H1 (cell line): ENCODE data around the gene ETS1. TPM values are rescaled to one million over a fixed set of nuclear protein-coding genes. Genes with fewer than 3 reads are reported as not detected.

Experiments used
- CTCF ChIA-PET: fragments of 300-600 bp; sonication (Branson Sonifier 250); formaldehyde crosslinking; loops from one replicate; lab custom pipeline; 2021; ENCODE audit not compliant: partially characterized antibody; lab: Charles Lee
- POLR2A ChIA-PET: fragments of 300-600 bp; sonication (Branson Sonifier 250); formaldehyde crosslinking; loops from one replicate; lab custom pipeline; 2021; ENCODE audit warnings: inconsistent platforms; ENCODE audit not compliant: partially characterized antibody; lab: Charles Lee
- DNase-seq, 2 experiments: peaks; one replicate each; pipeline versions ENCODE4 v3.0.0 to v3.0.0-alpha.2; 2010 to 2022; ENCODE audit warnings: low spot score in 2 of 2, low read depth in 1 of 2, mixed read lengths in 1 of 2
- FAIRE-seq: peaks from 2 replicates; lab custom pipeline; 2011; peaks lifted over from hg19 to GRCh38; lab: Jason Lieb, UNC
- H2AFZ ChIP-seq: 2 replicates; pipeline ENCODE4 v1.8.1; 2012; ENCODE audit warnings: low read length, inconsistent platforms
- H2AK5ac ChIP-seq: 2 replicates; pipeline ENCODE4 v1.6.1; 2013; ENCODE audit warnings: low read depth, low read length
- H2BK120ac ChIP-seq: replicated peaks from 2 replicates; pipeline ENCODE3; 2013; ENCODE audit warnings: low read depth, low read length, inconsistent platforms
- H2BK12ac ChIP-seq: 2 replicates; pipeline ENCODE4 v1.6.1; 2013; ENCODE audit warnings: low read depth, low read length
- H2BK15ac ChIP-seq: 2 replicates; pipeline ENCODE4 v1.6.1; 2013; ENCODE audit warnings: low read length
- H2BK20ac ChIP-seq: 2 replicates; pipeline ENCODE4 v1.6.1; 2013; ENCODE audit warnings: low read length
- H2BK5ac ChIP-seq: 2 replicates; pipeline ENCODE4 v1.6.1; 2013; ENCODE audit warnings: low read depth, low read length
- H3K14ac ChIP-seq: 2 replicates; pipeline ENCODE4 v1.6.1; 2013; ENCODE audit warnings: inconsistent platforms; ENCODE audit not compliant: insufficient read length
- H3K18ac ChIP-seq: 2 replicates; pipeline ENCODE4 v1.6.1; 2013; ENCODE audit warnings: low read length; ENCODE audit errors: extremely low read depth
- H3K23ac ChIP-seq: 2 replicates; pipeline ENCODE4 v1.6.1; 2013; ENCODE audit warnings: inconsistent platforms; ENCODE audit not compliant: insufficient read length
- H3K23me2 ChIP-seq: 2 replicates; pipeline ENCODE4 v1.6.1; 2013; ENCODE audit warnings: low read depth, low read length
- H3K27ac ChIP-seq: 2 replicates; pipeline ENCODE4 v1.6.1; 2011; ENCODE audit warnings: low read depth, low read length, inconsistent platforms
- H3K27me3 ChIP-seq, 4 experiments: replicated peaks in 1 of 4; 1 replicate in 1 of 4; 2 replicates in 3 of 4; pipeline versions ENCODE4 v1.6.1 to v1.8.1; 2011 to 2013; ENCODE audit warnings: low read length in 3 of 4, mild to moderate bottlenecking in 3 of 4, inconsistent platforms in 2 of 4, mixed read lengths in 2 of 4, moderate library complexity in 1 of 4; ENCODE audit not compliant: control insufficient read depth in 3 of 4, insufficient read depth in 3 of 4; ENCODE audit errors: extremely low read depth in 1 of 4
- H3K36me3 ChIP-seq, 4 experiments: 2 replicates each; pipeline versions ENCODE4 v1.6.1 to v1.8.1; 2011 to 2013; ENCODE audit warnings: mild to moderate bottlenecking in 4 of 4, low read length in 3 of 4, moderate library complexity in 2 of 4, control low read depth in 1 of 4, inconsistent platforms in 1 of 4; ENCODE audit not compliant: insufficient read depth in 4 of 4, control insufficient read depth in 2 of 4
- H3K4ac ChIP-seq: replicated peaks from 2 replicates; pipeline ENCODE3; 2013; ENCODE audit warnings: low read length, low read depth, mixed read lengths, inconsistent platforms; ENCODE audit not compliant: insufficient read length
- H3K4me1 ChIP-seq, 4 experiments: replicated peaks in 1 of 4; 1 replicate in 1 of 4; 2 replicates in 3 of 4; pipeline versions ENCODE4 v1.6.1 to v1.8.1; 2011 to 2013; ENCODE audit warnings: low read length in 3 of 4, inconsistent platforms in 2 of 4, mixed read lengths in 1 of 4; ENCODE audit not compliant: insufficient read depth in 4 of 4, control insufficient read depth in 3 of 4
- H3K4me2 ChIP-seq, 2 experiments: 2 replicates each; pipeline versions ENCODE4 v1.6.1 to v1.8.1; 2011 to 2013; ENCODE audit warnings: low read depth in 2 of 2, low read length in 2 of 2, control low read depth in 1 of 2, inconsistent platforms in 1 of 2, mild to moderate bottlenecking in 1 of 2; ENCODE audit not compliant: insufficient read depth in 1 of 2
- H3K4me3 ChIP-seq, 4 experiments: fragments of 200-600, 300-600 bp in 1 of 4; sonication (generic), shearing (Covaris generic), sonication (Bioruptor Twin) in 1 of 4; 2 replicates each; pipeline versions ENCODE4 v1.5.1 to v1.8.1; 2011 to 2016; ENCODE audit warnings: low read length in 4 of 4, low read depth in 3 of 4, control low read depth in 2 of 4, inconsistent platforms in 2 of 4, mild to moderate bottlenecking in 2 of 4, mixed read lengths in 1 of 4, moderate library complexity in 1 of 4; ENCODE audit not compliant: insufficient read depth in 2 of 4; ENCODE audit errors: extremely low read depth in 1 of 4
- H3K56ac ChIP-seq: replicated peaks from 2 replicates; pipeline ENCODE3; 2013; ENCODE audit warnings: low read depth, mild to moderate bottlenecking, mixed read lengths, low read length, inconsistent platforms; ENCODE audit not compliant: insufficient read length
- H3K79me1 ChIP-seq: 2 replicates; pipeline ENCODE4 v1.6.1; 2013; ENCODE audit warnings: low read depth, low read length, control low read depth
- H3K79me2 ChIP-seq, 2 experiments: 2 replicates each; pipeline versions ENCODE4 v1.6.1 to v1.8.1; 2012 to 2013; ENCODE audit warnings: low read length in 2 of 2, mild to moderate bottlenecking in 2 of 2, inconsistent platforms in 1 of 2; ENCODE audit not compliant: insufficient read depth in 2 of 2, control insufficient read depth in 1 of 2
- H3K9ac ChIP-seq, 4 experiments: replicated peaks in 1 of 4; 1 replicate in 1 of 4; 2 replicates in 3 of 4; pipeline versions ENCODE4 v1.6.1 to v1.8.1; 2011 to 2013; ENCODE audit warnings: low read depth in 3 of 4, low read length in 3 of 4, control low read depth in 2 of 4, mild to moderate bottlenecking in 2 of 4, moderate library complexity in 2 of 4, inconsistent platforms in 1 of 4; ENCODE audit errors: extremely low read depth in 1 of 4
- H3K9me3 ChIP-seq, 2 experiments: 2 replicates each; pipeline versions ENCODE4 v1.6.1 to v1.8.1; 2012 to 2013; ENCODE audit warnings: mild to moderate bottlenecking in 2 of 2, moderate library complexity in 2 of 2, control low read depth in 1 of 2, inconsistent platforms in 1 of 2, low read depth in 1 of 2, low read length in 1 of 2, mixed read lengths in 1 of 2; ENCODE audit not compliant: insufficient read depth in 2 of 2
- H4K20me1 ChIP-seq, 2 experiments: replicated peaks in 1 of 2; 2 replicates each; pipeline versions ENCODE3 to v1.8.1; 2011 to 2013; ENCODE audit warnings: inconsistent platforms in 2 of 2, low read length in 2 of 2, mild to moderate bottlenecking in 1 of 2; ENCODE audit not compliant: insufficient read depth in 2 of 2, control insufficient read depth in 1 of 2
- H4K5ac ChIP-seq: 2 replicates; pipeline ENCODE4 v1.6.1; 2013; ENCODE audit warnings: low read length, low read depth, mixed read lengths, inconsistent platforms; ENCODE audit not compliant: insufficient read length
- H4K8ac ChIP-seq: 2 replicates; pipeline ENCODE4 v1.8.0; 2013; ENCODE audit warnings: mild to moderate bottlenecking, moderate library complexity, low read length, inconsistent platforms; ENCODE audit not compliant: insufficient read depth; ENCODE audit errors: extremely low read depth
- H4K91ac ChIP-seq: replicated peaks from 2 replicates; pipeline ENCODE3; 2013; ENCODE audit warnings: low read length, mixed read lengths, inconsistent platforms; ENCODE audit not compliant: insufficient read length
- HDAC2 ChIP-seq, 2 experiments: fragments of 300-600 bp in 1 of 2; sonication (generic) in 1 of 2; IDR thresholded peaks; 2 replicates each; pipeline ENCODE4 v1.6.1; 2011 to 2012; ENCODE audit warnings: low read depth in 2 of 2, low read length in 2 of 2, mild to moderate bottlenecking in 2 of 2, moderate library complexity in 2 of 2, borderline replicate concordance in 1 of 2, inconsistent platforms in 1 of 2
- HDAC6 ChIP-seq: IDR thresholded peaks from one replicate; pipeline ENCODE4 v1.7.1; 2012; ENCODE audit warnings: low read depth, mild to moderate bottlenecking, inconsistent platforms, low read length, moderate library complexity
- TAF1 ChIP-seq: IDR thresholded peaks from 2 replicates; pipeline ENCODE4 v1.6.1; 2011; ENCODE audit warnings: mild to moderate bottlenecking, low read depth, low read length
- WGBS, 2 experiments: shearing (Covaris generic) in 1 of 2; methylation state at CpG; one replicate each; pipeline versions ENCODE4 v1.1.6 to v1.1.7; 2013 to 2015; ENCODE audit warnings: low lambda C conversion rate in 2 of 2, mixed read lengths in 2 of 2, inconsistent platforms in 1 of 2, low coverage in 1 of 2, missing lambda C conversion rate in 1 of 2; ENCODE audit not compliant: insufficient replicate concordance in 2 of 2, insufficient coverage in 1 of 2, insufficient read length in 1 of 2; ENCODE audit errors: extremely low coverage in 1 of 2, missing lambda C conversion rate in 1 of 2; 5-methylcytosine and 5-hydroxymethylcytosine counted together
- polyA plus RNA-seq, 7 experiments: library from polyadenylated mRNA; depleted of rRNA in 3 of 7; stranded (reverse) in 5 of 7; unstranded in 2 of 7; fragments of >200 nt in 5 of 7; fragments of 200-250 nt in 2 of 7; gene quantifications; 1 replicate in 5 of 7; 2 replicates in 1 of 7; 4 replicates in 1 of 7; pipeline versions ENCODE4 v1.2.1 to v1.2.3, GENCODE V29; 2011 to 2013; ENCODE audit warnings: missing spikeins in 2 of 7, mixed read lengths in 2 of 7
- total RNA-seq: library from RNA; stranded (reverse); fragmentation: NEBNext Ultra II Directional; extraction: Animal tissue kit (Norgen Biotek cat#: 25700); gene quantifications from 2 replicates; pipeline ENCODE4 v1.2.1, GENCODE V29; 2021

Gene ETS1
- total and polyA plus RNA-seq, 2 of the 8 experiments (the other 6 are each of a cell fraction or from before 2014, with no cell fraction given) = 10.0 to 35.3 TPM

- Histone ChIP-seq H4K91ac (no peak overlapping the region), H3K27me3 (no peaks in the 10 kb centered on the region), H2AK5ac (no peak overlapping the region), H3K4me1 (no peaks in the 10 kb centered on the region), H2BK15ac (no peak overlapping the region), H3K56ac (no peak overlapping the region), H3K18ac (no peak overlapping the region), H3K79me1 (no peaks in the 10 kb centered on the region), H3K23ac (no peak overlapping the region), H3K4ac (no peak overlapping the region), H2BK5ac (no peak overlapping the region), H3K4me3 (no peak overlapping the region), H4K5ac (no peak overlapping the region), H3K27ac (no peak overlapping the region), H3K79me2 (no peaks in the 10 kb centered on the region), H2BK20ac (no peak overlapping the region), H3K36me3 (no peaks in the 10 kb centered on the region), H3K14ac (no peak overlapping the region), H4K20me1 (no peaks in the 10 kb centered on the region), H3K9me3 (no peaks in the 10 kb centered on the region), H2AFZ (no peak overlapping the region), H3K23me2 (peaks cover 2% of the 10 kb centered on the region; the same call in 1 of the 2 replicates), H3K4me2 (no peak overlapping the region), H2BK12ac (no peak overlapping the region), H2BK120ac (no peak overlapping the region), H3K9ac (no peak overlapping the region), H4K8ac (no peak overlapping the region)
- TF ChIP-seq HDAC2 (IDR thresholded peaks at IDR 0.05; ENCODE audit: borderline replicate concordance in 1 of 2, low read depth in 2 of 2, low read length in 2 of 2) (no peak), TAF1 (no peak), HDAC6 (no peak)
- DNase-seq = no peak
- WGBS, 2 experiments = 86% methylated on average over 3 of the region's 3 CpGs; no CpG with 5 or more reads in 1 of the 2 experiments
- ChIA-PET POLR2A (no interaction called here), CTCF (interaction anchor here (1.0 kb wide), 1 partner anchor 201 kb away, joined by 4 read pairs; no protein-coding TSS in a partner anchor)
- FAIRE-seq = no peak
Measured at GRCh38 chr11:128428935-128429334, 158.4 kb downstream of the ETS1 start.
